ENCODE measurements around the gene OR2M5.

Gene OR2M5

GRCh38 chr1:248144513-248145198 lies at the start of gene OR2M5:
Gene OR2M5, plus strand, starts transcription at chr1:248145148. Its CDS starts 0 bp downstream, at chr1:248145148.
- DNase-seq = no peak

GRCh38 chr1:248098529-248098928 lies 46.4 kb upstream of the OR2M5 start:
- DNase-seq = no peak

- DNase-seq = no peak
Measured at GRCh38 chr1:248102847-248103246, 42.1 kb upstream of the OR2M5 start.

- no peak for DNase-seq
Measured at GRCh38 chr1:248111157-248111556, 33.8 kb upstream of the OR2M5 start.

GRCh38 chr1:248114890-248115289 lies 30.1 kb upstream of the OR2M5 start:
- no peak for DNase-seq

GRCh38 chr1:248127653-248128052 lies 17.3 kb upstream of the OR2M5 start:
- no peak for DNase-seq

GRCh38 chr1:248136811-248137210 lies 8.1 kb upstream of the OR2M5 start:
- no peak for DNase-seq

- DNase-seq = no peak
Measured at GRCh38 chr1:248140846-248141245, 4.1 kb upstream of the OR2M5 start.

GRCh38 chr1:248143311-248143710 lies 1.6 kb upstream of the OR2M5 start:
- DNase-seq = no peak

GRCh38 chr1:248152056-248152827 lies 7.3 kb downstream of the OR2M5 start:
- no peak for DNase-seq

GRCh38 chr1:248155927-248156326 lies 11.0 kb downstream of the OR2M5 start:
- DNase-seq = no peak

GRCh38 chr1:248158758-248159157 lies 13.8 kb downstream of the OR2M5 start:
- no peak for DNase-seq

- DNase-seq = no peak
Measured at GRCh38 chr1:248164031-248164430, 19.1 kb downstream of the OR2M5 start.

- DNase-seq = no peak
Measured at GRCh38 chr1:248165186-248165585, 20.2 kb downstream of the OR2M5 start.

- no peak for DNase-seq
Measured at GRCh38 chr1:248174521-248174920, 29.6 kb downstream of the OR2M5 start, which contains the start of gene OR2M2. Gene OR2M2, plus strand, starts transcription at chr1:248174821. Its CDS starts 5,165 bp downstream, at chr1:248179986.

GRCh38 chr1:248183996-248184395 lies 39.0 kb downstream of the OR2M5 start:
- DNase-seq = no peak

- DNase-seq = no peak
Measured at GRCh38 chr1:248187363-248187762, 42.4 kb downstream of the OR2M5 start.

GRCh38 chr1:248189026-248189425 lies 44.1 kb downstream of the OR2M5 start:
- DNase-seq = no peak

- no peak for DNase-seq
Measured at GRCh38 chr1:248194117-248194516, 49.2 kb downstream of the OR2M5 start.

Measured in activated CD4-positive, alpha-beta T cell treated with anti-CD3 and anti-CD28 coated beads, Interleukin-2, Interleukin-6, amounts not matched to agents 100 ng/mL and 50 ng/mL, durations not matched to agents 16 hours and 8 hours (primary cell).